NOMO-1 treated with dmso at 0.1 percent for 144 hours (cell line): ENCODE results near the gene MDN1.
"Not testable (repeated sequence)": the region's sequence is repeated elsewhere in the genome, so short reads cannot be mapped to it uniquely, and the experiment has no call there.

Source experiments
- DNase-seq: peaks from one replicate; lab custom pipeline; 2025; ENCODE audit not compliant: unreplicated experiment; lab: John Stamatoyannopoulos, UW

MDN1 gene, protein sequence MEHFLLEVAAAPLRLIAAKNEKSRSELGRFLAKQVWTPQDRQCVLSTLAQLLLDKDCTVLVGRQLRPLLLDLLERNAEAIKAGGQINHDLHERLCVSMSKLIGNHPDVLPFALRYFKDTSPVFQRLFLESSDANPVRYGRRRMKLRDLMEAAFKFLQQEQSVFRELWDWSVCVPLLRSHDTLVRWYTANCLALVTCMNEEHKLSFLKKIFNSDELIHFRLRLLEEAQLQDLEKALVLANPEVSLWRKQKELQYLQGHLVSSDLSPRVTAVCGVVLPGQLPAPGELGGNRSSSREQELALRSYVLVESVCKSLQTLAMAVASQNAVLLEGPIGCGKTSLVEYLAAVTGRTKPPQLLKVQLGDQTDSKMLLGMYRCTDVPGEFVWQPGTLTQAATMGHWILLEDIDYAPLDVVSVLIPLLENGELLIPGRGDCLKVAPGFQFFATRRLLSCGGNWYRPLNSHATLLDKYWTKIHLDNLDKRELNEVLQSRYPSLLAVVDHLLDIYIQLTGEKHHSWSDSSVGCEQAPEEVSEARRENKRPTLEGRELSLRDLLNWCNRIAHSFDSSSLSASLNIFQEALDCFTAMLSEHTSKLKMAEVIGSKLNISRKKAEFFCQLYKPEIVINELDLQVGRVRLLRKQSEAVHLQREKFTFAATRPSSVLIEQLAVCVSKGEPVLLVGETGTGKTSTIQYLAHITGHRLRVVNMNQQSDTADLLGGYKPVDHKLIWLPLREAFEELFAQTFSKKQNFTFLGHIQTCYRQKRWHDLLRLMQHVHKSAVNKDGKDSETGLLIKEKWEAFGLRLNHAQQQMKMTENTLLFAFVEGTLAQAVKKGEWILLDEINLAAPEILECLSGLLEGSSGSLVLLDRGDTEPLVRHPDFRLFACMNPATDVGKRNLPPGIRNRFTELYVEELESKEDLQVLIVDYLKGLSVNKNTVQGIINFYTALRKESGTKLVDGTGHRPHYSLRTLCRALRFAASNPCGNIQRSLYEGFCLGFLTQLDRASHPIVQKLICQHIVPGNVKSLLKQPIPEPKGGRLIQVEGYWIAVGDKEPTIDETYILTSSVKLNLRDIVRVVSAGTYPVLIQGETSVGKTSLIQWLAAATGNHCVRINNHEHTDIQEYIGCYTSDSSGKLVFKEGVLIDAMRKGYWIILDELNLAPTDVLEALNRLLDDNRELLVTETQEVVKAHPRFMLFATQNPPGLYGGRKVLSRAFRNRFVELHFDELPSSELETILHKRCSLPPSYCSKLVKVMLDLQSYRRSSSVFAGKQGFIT (N-terminal part only)

DNA sequence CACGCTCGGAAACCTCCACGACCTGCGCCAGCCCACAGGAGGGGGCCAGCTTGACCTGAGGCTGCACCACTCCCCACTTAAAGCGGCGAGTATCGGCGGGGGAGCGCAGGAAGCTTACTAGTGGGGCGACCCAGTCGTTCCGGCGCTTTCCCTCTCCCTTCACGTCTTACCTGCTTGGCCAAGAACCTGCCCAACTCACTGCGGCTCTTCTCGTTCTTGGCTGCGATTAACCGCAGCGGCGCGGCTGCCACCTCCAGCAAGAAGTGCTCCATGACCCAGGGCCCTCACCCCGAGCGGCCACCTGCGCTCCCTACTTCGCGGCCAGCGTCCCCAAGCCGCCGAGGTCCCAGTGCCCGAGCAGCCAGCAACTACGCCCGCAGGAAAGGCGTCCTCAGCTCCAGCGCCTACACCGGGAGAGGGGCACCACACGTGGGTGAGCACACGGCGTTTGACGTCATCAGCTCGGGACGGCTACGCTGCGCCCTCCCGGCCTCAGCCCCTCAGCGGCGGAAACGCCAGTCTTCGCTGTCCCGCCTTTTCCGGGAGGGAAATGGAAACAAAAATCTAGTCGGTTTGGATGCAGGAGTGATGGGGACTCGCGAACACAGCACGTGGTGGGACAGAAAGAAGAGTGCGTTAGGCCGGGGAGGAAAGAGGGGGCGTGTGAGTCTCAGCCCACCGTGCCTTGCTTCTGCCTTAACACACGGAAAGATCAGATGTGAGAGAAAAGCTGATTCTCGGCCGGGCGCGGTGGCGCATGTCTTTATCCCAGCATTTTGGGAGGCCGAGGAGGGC, at the start of gene MDN1:
Gene MDN1 (minus strand): TSS at position 459 of the 795 bp plus-strand sequence. CDS start 187 bp downstream, at position 272.
- peak; percentile 92 for DNase-seq

DNA sequence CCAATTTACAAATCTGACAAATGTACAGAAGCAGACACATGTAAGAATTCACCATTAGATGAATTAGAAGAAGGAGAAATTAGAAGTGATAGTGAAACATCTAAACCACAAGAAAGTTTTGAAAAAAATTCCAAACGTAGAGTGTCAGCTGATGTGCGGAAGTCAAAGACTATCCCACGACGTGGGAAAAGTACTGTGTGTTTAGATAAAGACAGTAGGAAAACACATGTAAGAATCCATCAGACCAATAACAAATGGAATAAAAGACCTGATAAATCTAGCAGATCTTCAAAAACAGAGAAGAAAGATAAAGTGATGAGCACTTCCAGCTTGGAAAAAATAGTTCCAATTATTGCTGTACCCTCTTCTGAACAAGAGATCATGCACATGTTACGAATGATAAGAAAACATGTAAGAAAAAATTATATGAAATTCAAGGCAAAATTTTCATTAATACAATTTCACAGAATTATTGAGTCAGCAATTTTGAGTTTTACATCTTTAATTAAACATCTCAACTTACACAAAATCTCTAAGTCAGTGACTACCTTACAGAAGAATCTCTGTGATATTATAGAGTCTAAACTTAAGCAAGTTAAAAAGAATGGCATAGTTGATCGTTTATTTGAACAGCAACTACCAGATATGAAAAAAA, 46.6 kb upstream of the MDN1 start:
- DNase-seq = no peak

DNA sequence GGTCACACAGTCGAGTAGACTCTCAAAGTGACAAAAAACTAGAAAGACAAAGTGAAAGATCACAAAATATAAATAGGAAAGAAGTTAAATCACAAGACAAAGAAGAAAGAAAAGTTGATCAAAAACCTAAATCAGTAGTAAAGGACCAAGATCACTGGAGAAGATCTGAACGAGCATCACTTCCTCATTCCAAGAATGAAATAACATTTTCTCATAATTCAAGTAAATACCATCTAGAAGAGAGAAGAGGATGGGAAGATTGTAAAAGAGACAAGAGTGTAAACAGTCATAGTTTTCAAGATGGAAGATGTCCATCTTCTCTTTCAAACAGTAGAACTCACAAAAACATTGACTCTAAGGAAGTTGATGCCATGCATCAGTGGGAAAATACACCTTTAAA, 43.1 kb upstream of the MDN1 start:
- DNase-seq = no peak

DNA sequence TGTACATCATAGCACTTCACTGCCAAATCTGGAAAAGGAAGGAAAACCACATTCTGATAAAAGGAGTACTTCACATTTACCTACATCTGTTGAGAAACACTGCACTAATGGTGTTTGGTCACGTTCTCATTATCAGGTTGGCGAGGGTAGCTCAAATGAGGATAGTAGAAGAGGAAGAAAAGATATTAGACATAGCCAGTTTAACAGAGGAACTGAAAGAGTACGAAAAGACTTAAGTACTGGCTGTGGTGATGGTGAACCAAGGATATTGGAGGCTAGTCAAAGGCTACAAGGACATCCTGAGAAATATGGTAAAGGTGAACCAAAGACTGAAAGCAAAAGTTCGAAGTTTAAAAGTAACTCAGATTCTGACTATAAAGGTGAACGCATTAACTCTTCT, 42.7 kb upstream of the MDN1 start:
- DNase-seq = no peak

DNA sequence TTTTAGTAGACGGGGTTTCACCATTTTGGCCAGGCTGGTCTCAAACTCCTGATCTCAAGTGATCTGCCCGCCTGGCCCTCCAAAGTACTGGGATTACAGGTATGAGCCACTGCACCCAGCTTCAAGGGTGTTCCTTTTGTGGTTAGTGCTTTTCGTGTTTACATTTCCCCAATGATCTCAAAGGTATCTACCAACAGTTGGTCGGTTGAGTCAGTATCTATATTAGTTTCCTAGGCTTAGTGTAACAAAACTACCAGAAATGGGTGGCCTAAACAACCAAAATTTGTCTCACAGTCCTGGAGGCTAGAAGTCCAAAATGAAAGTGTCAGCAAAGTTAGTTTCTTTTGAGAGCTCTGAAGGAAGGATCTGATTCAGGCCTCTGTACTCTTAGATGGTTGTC, 40.1 kb upstream of the MDN1 start:
- no peak for DNase-seq

DNA sequence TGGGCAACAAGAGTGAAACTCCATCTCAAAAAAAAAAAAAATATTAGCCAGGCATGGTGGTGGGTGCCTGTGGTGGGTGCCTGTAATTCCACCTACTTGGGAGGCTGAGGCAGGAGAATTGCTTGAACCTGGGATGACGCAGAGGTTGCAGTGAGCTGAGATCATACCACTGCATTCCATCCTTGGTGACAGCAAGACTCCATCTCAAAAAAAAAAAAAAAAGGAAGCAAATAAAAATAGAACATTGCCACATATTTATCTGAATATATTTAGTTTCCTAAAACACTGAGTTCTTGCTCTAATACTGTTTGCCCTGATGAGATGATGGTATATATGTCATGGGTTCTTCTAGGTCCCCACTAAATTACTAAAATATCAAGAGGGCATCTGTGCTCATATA, 38.4 kb upstream of the MDN1 start:
- DNase-seq = no peak

DNA sequence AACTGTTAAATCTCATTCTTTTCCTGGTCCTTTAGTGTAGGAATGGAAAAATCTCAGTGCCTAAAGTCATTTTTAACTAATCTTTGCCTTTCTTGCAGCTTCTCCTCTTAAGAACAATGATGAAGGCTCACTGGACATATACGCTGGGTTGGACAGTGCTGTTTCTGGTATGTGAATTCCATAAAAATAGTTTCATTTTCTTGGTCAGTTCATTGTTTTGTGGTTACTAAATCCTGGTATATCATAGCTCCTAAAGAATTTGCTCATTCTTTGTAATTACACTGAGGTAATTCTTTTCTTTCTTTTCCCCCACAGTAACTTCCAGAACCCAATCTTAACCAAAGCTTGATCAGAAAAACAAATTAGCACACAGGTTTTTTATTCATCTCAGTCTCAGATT, 33.5 kb upstream of the MDN1 start:
- no peak for DNase-seq

DNA sequence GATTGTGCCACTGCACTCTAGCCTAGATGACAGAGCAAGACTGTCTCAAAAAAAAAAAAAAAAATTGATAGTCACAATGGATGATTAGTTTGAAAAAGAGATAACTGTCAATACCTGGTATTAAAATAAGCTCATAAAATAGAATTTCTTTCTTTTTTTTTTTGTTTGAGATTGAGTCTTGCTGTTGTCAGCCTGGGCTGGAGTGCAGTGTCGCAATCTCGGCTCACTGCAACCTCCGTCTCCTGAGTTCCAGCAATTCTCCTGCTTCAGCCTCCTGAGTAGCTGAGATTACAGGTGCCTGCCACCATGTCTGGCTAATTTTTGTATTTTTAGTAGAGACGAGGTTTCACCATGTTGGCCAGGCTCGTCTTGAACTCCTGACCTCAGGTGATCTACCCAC, 27.9 kb upstream of the MDN1 start:
- not testable (repeated sequence) for DNase-seq

DNA sequence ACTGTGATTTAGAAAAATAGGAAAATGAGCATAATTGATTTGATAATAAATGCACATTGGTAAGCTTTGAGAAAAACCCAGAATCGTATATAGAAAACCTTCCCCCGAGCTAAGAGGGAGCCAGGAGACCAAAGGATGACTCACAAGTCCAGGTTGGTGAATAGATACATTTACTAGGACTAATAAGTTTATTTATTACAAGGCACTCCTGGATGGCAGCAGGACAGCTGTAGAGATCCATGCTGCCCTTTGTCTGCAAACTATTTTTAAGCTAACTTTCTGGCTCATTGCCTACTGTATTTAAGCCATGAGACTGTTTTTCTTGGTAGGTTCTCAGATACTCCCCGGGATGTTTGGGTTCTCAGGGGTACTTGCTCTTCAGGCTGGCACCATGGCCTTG, 23.5 kb upstream of the MDN1 start:
- no peak for DNase-seq

DNA sequence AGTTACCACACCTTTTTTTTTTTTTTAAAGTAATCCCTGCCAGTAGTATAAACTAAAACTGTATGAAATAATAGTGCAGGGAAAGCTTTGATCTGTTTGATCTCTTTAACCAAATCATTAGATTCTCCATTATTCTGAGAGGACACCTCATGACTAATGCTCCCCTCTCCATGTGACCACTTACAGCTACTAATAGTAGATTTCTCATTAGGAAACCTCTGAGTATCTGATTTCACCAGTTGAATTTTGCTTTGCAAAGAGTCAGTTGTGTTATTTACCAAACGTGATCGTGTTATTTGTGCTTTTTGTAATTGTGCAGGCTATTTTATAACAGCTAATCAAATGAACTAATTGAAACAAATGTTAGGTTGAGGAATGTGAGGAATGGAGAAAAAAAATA, 22.6 kb upstream of the MDN1 start:
- DNase-seq = no peak

DNA sequence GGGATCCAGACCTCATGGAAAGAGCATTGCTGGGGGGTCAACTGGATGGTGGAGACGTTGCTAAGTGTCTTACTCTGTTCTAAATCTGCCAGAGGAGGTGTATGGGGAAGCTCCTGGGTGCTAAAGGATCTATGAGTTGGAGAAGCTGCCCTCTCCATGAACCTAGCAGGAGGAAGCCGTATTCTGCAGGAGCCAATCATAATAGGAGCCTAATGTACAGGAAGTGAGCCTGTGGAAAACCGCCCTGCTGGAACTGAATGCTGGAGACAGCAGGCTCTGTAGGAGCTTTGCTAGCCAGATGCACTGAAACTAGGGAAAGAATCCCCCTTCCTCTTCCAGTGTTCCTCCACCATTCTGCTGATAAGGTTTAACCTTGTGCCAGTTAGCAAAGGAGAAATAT, 20.9 kb upstream of the MDN1 start:
- DNase-seq = no peak

DNA sequence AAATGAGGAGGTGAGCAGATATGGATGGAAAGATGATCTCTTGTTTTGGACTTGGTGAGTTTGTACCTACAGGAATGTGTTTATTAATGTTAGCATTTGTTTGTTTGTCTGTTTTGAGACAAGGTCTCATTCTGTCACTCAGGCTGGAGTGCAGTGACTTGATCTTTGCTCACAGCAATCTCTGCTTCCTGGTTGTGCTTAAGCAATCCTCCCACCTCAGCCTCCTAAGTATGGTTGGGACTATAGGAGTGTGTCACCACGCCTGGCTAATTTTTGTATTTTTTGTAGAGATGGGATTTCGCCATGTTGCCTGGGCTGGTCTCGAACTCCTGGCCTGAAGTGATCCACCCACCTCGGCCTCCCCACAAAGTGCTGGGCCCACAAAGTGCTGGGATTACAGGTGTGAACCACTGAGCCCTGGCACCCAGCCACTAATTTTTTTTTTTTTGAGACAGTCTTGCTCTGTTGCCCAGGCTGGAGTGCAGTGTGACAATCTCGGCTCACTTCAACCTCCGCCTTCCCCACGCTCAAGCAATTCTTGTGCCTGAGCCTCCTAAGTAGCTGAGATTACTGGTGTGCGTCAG, 17.1 kb upstream of the MDN1 start:
- no peak for DNase-seq

DNA sequence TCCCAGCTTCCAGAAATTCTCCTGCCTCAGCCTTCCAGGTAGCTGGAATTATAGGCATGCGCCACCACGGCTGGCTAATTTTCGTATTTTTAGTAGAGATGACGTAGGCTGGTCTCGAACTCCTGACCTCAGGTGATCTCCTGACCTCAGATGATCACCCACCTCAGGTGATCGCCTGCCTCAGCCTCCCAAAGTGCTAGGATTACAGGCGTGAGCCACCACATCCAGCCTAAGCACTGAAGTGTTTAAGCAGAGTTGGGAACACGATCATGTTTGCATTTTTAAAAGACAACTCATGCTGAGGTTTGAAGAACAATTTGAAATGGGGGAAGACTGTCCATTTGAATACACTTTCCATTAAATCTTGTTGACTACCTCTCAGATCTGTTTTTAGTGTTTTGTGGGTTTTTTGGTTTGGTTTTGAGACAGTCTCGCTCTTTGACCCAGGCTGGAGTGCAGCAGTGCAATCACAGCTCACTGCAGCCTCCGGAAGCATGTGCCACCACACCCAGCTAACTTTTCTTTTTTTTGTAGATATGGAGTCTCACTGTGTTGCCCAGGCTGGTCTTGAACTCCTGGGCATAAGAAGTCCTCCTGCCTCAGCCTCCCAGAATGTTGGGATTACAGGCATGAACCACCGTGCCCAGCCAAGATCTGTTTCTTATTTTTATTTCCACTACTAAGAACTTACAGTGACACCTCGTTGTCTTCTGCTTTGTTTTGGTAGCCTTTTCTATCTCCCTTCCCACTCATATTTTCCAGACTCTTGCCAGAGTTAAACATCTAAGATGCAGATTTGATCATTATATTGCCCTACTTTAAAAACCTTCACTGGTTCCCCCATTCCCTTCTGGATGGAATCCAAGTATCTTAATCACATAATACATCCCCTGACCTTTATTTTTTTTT, 15.5 kb upstream of the MDN1 start:
- no peak for DNase-seq

DNA sequence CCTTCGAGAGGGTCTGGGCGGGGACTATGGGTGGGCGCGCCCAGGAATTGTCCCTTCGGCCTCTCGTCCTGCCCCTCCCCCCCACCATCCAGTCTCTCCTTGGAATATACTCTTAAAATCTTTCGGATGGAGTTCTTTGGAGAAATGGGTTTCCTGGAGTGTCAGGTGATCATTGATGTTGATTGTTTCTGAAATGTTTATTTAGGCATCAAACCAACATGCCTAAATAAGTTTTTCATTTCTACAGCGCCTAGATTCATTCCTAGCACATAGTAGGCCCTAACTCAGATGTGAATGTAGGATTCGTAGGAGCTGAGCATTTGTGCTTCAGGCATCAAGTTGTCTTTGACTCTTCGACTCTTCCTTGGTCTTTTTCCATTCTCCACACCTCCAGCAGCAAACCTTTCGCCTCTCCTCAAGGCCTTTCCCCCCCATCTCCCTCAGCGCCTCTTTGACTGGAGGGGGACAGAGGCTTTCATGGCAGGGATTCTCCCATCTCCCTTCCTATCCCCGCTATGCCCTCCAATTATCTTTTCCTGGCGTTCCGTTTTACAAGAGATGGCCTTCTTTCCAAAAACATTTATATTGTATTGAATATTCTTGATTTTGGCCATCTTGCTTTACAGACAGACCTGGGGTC, 10.7 kb upstream of the MDN1 start:
- DNase-seq = no peak

DNA sequence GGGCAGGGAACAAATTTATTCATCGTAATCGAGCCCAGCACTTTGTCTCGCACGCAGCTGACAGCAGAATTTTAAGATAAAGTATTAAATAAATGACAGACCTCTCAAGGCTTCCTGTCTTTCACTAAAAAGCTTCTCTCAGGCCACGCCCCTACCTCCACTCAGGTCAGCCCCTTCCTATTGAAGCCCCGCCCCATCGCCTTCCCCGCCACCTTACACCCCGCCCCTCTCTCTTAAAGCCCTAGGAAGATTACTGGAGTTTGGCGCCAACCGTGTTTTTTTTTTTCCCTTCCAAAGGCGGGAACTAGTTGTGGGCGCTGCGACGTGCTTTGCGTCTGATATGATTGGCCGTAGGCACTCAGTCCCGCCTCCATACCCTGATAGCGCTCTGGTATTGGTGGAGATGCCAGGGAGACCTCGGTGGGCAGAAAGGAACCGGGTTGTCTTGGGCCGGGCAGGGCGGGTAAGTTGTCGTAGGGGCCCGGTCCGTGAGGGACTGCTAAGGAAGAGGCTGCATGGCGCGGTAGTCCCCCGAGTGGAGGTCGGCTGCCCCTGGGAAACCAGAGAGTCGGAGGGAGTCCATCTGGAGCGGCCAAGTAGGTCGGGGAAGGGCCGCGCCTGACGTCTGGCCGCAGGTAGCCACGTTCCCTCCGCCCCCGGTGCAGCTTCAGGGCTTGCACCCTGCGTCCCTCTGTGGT, 10.0 kb upstream of the MDN1 start, which contains the start of gene CASP8AP2:
Gene CASP8AP2 (plus strand): TSS at position 409 of the 698 bp plus-strand sequence.
- peak; percentile 100 for DNase-seq

DNA sequence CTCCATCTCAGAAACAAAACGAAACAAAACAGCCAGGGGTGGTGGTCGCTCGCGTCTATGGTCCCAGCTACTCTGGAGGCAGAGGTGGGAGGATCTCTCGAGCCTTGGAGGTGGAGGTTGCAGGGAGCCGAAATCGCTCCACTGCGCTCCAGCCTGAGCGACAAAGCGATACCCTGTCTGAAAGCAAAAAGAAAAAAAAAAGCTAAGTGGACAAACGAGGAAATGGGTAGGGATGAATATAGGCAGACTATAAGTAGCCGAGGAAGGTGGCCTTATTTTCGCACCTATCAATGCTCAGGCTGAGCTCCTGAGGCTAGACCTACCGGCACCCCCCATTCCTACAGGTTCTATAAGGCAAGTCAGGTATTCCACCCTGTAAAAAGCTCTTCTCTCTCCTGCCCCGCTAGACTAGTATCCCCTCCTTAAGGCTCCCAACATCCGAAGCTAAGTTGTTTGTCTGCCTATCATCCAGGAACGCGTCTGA, 9.4 kb upstream of the MDN1 start:
- peak; percentile 3 for DNase-seq

DNA sequence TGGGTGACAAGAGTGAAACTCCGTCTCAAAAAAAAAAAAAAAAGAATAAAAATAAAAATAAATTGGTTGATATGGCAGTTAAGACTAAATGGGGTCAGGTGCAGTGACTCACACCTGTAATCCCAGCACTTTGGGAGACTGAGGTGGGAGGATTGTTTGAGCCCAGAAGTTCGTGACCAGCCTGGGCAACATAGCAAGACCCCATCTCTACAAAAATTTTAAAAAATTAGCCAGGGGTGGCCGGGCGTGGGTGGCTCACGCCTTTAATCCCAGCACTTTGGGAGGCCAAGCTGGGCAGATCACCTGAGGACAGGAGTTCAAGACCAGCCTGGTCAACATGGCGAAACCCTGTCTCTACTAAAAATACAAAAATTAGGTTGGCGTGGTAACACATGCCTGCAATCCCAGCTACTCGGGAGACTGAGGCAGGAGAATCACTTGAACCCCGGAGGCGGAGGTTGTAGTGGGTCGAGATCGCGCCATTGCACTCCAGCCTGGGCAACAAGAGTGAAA, 8.9 kb upstream of the MDN1 start:
- DNase-seq = not testable (repeated sequence)
